Tibial artery (tissue), 4 donors: ENCODE results near the gene LRRC32.

Experiments used
- DNase-seq, 2 donors: peaks; one replicate each; pipeline ENCODE4 v3.0.0-alpha.2; 2019
- H3K27ac ChIP-seq, 2 donors: fragments of 200-600 bp; sonication (generic) in 1 of 2; 1 replicate in 1 of 2; 2 replicates in 1 of 2; pipeline ENCODE4 v1.5.1; 2018 to 2019; ENCODE audit warnings: mild to moderate bottlenecking in 1 of 2
- H3K27me3 ChIP-seq, 2 donors: fragments of 200-600 bp; sonication (generic) in 1 of 2; one replicate each; pipeline versions ENCODE4 v1.5.1 to v1.6.0; 2016 to 2019
- H3K36me3 ChIP-seq, 3 donors: fragments of 200-600 bp; sonication (generic) in 2 of 3; one replicate each; pipeline ENCODE4 v1.5.1; 2016 to 2019; ENCODE audit warnings: mild to moderate bottlenecking in 2 of 3
- H3K4me1 ChIP-seq, 4 donors: fragments of 200-600 bp; sonication (generic) in 2 of 4; 1 replicate in 3 of 4; 2 replicates in 1 of 4; pipeline ENCODE4 v1.5.1; 2016 to 2019
- H3K4me3 ChIP-seq, 2 donors: fragments of 200-600 bp; sonication (generic) in 1 of 2; 1 replicate in 1 of 2; 2 replicates in 1 of 2; pipeline ENCODE4 v1.5.1; 2018 to 2019; ENCODE audit warnings: mild to moderate bottlenecking in 2 of 2
- H3K9me3 ChIP-seq, 3 donors: fragments of 200-600 bp; sonication (generic) in 1 of 3; one replicate each; pipeline ENCODE4 v1.5.1; 2016 to 2019
- intact Hi-C: fragments of 100-400 bp; cut with DNase I; formaldehyde crosslinking; loops from one replicate; pipeline ENCODE4 v1.15.0; 2023; ENCODE audit warnings: low total_unique reads
- TF ChIP-seq, protein P1 (sequence below), 2 experiments: fragments of 200-600 bp in 1 of 2; fragments of 450-650 bp in 1 of 2; IDR thresholded peaks; one replicate each; pipeline ENCODE4 v1.5.1; 2017 to 2019; ENCODE audit warnings: antibody characterized with exemption in 2 of 2, mild to moderate bottlenecking in 1 of 2, moderate library complexity in 1 of 2

The LRRC32 gene

DNA sequence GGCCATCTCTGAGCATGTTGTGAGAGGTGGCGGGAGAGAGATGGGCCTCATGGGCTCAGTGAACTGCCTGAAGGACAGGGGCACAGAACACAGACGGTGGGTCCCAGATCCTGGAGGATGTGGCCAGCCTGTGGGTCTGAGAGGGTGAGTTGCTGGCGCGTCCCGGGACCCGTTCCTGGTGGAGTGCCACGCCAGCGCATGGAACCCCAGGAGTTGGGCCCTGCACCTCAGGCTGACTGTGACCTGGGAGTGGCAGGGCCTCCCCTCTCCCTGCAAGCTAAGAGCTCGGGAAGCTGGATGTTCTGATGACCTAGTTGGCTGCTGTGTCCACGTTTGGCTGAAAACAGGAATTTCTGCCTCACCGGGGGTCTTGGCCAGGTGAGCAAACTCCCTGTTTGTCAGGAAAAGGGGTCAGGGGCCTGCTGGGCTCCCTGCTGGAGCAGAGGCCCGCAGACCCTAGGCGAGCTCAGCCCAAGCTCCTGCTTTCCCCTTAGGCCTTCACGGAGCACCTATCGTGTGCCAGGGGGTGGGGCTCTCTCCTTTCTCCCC, 15.0 kb downstream of the LRRC32 start:
- DNase-seq, result peak in 1 of 2 donors; percentile 68
- Histone ChIP-seq H3K27ac (peak overlapping the region; percentile 80 to 91), H3K4me1 (peaks cover 4 to 78% (median 64%) of the 10 kb centered on the region in 4 donors), H3K9me3 (no peaks in the 10 kb centered on the region), H3K4me3 (no peak overlapping the region), H3K27me3 (no peaks in the 10 kb centered on the region), H3K36me3 (peaks cover 16 to 29% (median 18%) of the 10 kb centered on the region in 3 donors)
- intact Hi-C loops, result loop anchor here (5.0 kb wide), 1 partner anchor 33 kb away; no protein-coding TSS in a partner anchor
- TF ChIP-seq, protein P1, sequence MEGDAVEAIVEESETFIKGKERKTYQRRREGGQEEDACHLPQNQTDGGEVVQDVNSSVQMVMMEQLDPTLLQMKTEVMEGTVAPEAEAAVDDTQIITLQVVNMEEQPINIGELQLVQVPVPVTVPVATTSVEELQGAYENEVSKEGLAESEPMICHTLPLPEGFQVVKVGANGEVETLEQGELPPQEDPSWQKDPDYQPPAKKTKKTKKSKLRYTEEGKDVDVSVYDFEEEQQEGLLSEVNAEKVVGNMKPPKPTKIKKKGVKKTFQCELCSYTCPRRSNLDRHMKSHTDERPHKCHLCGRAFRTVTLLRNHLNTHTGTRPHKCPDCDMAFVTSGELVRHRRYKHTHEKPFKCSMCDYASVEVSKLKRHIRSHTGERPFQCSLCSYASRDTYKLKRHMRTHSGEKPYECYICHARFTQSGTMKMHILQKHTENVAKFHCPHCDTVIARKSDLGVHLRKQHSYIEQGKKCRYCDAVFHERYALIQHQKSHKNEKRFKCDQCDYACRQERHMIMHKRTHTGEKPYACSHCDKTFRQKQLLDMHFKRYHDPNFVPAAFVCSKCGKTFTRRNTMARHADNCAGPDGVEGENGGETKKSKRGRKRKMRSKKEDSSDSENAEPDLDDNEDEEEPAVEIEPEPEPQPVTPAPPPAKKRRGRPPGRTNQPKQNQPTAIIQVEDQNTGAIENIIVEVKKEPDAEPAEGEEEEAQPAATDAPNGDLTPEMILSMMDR (IDR thresholded peaks at IDR 0.05), result no peak

DNA sequence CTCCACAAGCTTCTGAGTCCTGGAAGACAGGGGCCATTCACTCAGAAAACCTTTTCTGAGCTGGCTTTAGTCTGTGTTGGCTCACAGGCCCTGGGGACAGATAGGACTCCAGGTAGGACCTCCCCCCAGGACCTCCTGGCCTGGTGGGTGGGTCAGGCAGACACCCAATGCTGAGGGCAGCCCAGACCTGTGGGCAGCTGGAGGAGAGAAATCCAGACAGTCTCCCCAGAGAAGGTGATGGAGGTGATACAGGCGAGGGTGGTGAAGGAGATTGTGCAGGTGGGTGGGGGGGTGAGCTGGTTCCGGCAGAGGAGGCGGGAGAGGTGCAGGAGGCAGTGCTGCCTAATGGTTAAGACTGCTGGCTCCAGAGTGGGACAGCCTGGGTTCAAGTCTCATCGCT, 15.6 kb downstream of the LRRC32 start:
- DNase-seq, result peak in 1 of 2 donors; percentile 19
- no peaks in the 10 kb centered on the region for H3K27me3 ChIP-seq
- no peak overlapping the region for H3K4me3 ChIP-seq
- peaks cover 4 to 84% (median 68%) of the 10 kb centered on the region in 4 donors for H3K4me1 ChIP-seq
- peak overlapping the region; percentile 80 to 91 for H3K27ac ChIP-seq
- intact Hi-C loops, result loop anchor here (5.0 kb wide), 1 partner anchor 33 kb away; no protein-coding TSS in a partner anchor
- peaks cover 12 to 23% (median 16%) of the 10 kb centered on the region in 3 donors for H3K36me3 ChIP-seq
- H3K9me3 ChIP-seq, result no peaks in the 10 kb centered on the region
- TF ChIP-seq, protein P1 (IDR thresholded peaks at IDR 0.05), result no peak

DNA sequence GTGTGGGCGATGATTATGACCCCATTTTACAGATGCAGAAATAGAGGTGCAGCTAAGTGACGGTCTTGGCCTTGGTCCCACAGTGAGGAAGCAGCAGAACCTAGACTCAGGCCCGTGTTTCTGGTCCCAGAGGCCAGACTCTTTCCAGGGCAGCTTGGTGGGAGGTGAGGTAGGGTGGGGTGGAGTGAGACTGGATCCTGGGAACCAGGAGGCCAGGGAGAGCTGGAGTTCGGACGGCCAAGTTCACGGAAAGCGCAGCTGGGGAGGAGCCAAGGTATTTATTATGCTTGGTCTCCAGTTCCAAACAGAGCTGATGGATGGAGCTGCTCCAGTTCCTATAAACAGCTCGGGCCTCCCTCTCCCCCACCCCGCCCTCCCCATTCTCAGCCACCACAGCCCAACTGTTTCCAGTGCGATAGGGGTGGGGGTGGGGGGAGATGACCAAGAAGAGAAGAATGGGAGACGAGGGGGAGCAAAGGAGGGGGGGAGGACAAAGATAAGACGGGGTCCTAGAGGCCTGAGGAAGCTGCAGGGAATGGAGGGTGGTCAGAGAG, 16.2 kb downstream of the LRRC32 start:
- intact Hi-C loops, result no loop called here
- DNase-seq, result peak; percentile 81 to 94

DNA sequence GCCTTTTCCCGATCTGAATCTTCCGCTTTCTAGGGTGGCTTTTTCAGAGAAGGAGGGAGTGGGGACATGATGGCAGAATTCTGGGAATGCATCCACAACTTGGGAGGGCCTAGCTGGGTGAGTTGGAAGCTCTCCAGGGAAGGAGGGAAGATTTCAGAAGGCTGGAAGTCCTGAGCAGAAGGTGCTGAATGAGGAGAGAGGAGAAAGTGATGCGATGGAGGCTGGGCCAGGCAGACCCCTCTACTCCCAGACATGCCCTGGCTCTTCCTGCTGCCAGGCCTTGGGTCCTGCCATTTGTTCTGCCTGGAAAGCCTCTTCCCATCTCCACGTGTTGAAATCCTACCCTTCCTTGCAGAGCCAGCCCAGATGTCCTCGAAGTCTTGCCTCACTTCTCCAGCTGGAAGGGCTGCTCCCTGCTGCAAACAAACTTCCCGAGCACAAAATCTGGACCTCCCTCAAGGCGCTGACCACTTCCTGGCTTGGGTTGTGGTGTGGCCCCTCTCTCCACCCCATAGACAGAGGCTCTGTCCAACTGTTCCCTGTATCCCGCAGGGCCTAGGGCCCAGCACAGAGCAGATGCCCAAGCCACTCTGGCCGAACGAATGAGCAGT, 16.8 kb downstream of the LRRC32 start:
- peak; percentile 71 to 89 for DNase-seq
- Histone ChIP-seq H3K36me3 (peaks cover under 1 to 11% (median 6%) of the 10 kb centered on the region in 3 donors), H3K4me1 (peaks cover 4 to 87% (median 72%) of the 10 kb centered on the region in 4 donors), H3K9me3 (no peaks in the 10 kb centered on the region), H3K27me3 (no peaks in the 10 kb centered on the region), H3K27ac (peak overlapping the region; percentile 80 to 91), H3K4me3 (no peak overlapping the region)
- intact Hi-C loops, result no loop called here
- TF ChIP-seq, protein P1 (IDR thresholded peaks at IDR 0.05), result no peak

More for the DNA sequence above, 16.2 kb downstream of the LRRC32 start:
- peak overlapping the region; percentile 80 to 91 for H3K27ac ChIP-seq
- TF ChIP-seq, protein P1 (IDR thresholded peaks at IDR 0.05), result no peak
- H3K4me3 ChIP-seq, result no peak overlapping the region
- no peaks in the 10 kb centered on the region for H3K9me3 ChIP-seq
- H3K36me3 ChIP-seq, result peaks cover 6 to 17% (median 12%) of the 10 kb centered on the region in 3 donors
- H3K4me1 ChIP-seq, result peaks cover 4 to 87% (median 71%) of the 10 kb centered on the region in 4 donors
- no peaks in the 10 kb centered on the region for H3K27me3 ChIP-seq

DNA sequence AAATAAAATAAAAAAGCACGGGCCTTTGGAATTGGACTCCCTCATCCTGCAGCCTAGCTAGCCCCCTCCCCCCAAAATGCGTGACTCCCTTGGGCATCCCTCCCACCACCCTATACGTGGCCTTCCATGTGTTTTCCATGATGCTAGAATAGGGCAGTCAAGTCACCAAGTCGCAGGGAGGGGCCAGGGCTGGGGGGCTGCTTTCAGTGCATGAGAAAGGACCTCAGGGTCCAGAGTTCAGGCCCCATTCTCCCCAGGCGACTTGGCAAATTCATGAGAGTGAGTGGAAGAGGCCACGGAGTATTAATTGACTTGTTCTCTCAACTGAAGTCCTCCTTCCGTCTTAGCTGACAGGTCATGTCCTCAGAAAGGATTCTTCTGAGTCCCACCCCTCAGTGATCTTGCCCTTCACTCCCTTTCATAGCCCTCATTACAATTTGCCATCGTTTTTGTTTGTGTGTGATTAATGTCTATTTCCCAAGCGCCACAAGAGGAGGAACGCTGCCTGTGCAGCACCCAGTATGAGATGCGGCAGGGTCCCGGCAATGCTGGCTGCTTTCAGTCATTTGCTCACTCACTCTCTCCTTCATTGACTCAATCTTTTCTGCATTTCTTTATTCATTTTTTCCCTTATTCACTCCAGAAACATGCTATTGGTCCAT, 17.4 kb downstream of the LRRC32 start:
- Histone ChIP-seq H3K4me1 (peaks cover 4 to 87% (median 66%) of the 10 kb centered on the region in 4 donors), H3K27ac (peak overlapping the region; percentile 80 to 91), H3K4me3 (no peak overlapping the region), H3K9me3 (no peaks in the 10 kb centered on the region), H3K27me3 (no peaks in the 10 kb centered on the region), H3K36me3 (peaks cover 0 to 6% (median 3%) of the 10 kb centered on the region in 3 donors)
- intact Hi-C loops, result no loop called here
- TF ChIP-seq, protein P1 (IDR thresholded peaks at IDR 0.05), result no peak
- DNase-seq, result peak; percentile 28 to 68
